HL-60 (cell line): ENCODE data around the gene SLC43A2.

Source experiments
- POLR2AphosphoS5 ChIP-seq: IDR thresholded peaks from 2 replicates; pipeline ENCODE4 v1.6.1; 2012; ENCODE audit warnings: low read depth
- TF ChIP-seq, protein P1 (sequence below): IDR thresholded peaks from one replicate; pipeline ENCODE4 v1.5.1; 2011; ENCODE audit warnings: low read length, control low read depth, inconsistent platforms; ENCODE audit not compliant: insufficient read depth

DNA sequence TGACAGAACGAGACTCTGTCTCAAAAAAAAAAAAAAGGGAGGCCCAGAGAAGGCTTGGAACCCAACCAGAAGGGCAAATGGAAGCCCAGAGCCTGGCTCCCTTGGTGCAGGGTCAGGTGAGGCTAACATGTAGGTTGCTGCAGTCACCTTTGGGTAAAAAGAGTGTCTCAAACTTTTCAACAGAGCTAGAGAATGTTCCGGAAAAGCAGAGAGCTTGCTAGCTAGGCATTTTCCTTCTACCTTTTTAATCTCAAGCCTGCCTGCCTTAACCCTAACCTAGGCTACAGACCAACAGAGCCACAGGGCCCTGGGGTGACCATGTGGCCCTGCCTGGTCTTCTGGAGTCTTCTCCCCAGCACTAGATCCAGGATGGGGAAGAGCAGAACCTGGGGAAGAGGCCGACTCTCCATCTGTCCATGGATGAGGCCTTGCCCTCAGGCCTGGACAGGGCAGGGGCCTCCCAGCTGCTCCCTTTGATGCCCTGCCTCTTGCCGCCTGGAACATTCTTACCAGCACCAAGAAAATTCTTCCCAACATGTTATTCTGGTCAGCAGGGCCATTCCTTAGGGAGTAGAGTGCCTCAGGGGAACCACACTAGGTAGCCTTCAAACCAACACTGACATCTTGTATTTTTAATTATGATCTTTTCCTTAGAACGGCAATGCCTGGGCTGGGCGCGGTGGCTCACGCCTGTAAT is 30.1 kb downstream of the SLC43A2 start:
- TF ChIP-seq, protein P1, sequence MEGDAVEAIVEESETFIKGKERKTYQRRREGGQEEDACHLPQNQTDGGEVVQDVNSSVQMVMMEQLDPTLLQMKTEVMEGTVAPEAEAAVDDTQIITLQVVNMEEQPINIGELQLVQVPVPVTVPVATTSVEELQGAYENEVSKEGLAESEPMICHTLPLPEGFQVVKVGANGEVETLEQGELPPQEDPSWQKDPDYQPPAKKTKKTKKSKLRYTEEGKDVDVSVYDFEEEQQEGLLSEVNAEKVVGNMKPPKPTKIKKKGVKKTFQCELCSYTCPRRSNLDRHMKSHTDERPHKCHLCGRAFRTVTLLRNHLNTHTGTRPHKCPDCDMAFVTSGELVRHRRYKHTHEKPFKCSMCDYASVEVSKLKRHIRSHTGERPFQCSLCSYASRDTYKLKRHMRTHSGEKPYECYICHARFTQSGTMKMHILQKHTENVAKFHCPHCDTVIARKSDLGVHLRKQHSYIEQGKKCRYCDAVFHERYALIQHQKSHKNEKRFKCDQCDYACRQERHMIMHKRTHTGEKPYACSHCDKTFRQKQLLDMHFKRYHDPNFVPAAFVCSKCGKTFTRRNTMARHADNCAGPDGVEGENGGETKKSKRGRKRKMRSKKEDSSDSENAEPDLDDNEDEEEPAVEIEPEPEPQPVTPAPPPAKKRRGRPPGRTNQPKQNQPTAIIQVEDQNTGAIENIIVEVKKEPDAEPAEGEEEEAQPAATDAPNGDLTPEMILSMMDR = no peak
- no peak for TF ChIP-seq POLR2AphosphoS5
